ENCODE results near the gene SEPTIN2.

- TF ChIP-seq CTCF (IDR thresholded peaks at IDR 0.05) (no peak), EP300 (IDR thresholded peaks at IDR 0.05) (no peak)
Measured at GRCh38 chr2:241307055-241307454, 8.7 kb upstream of the SEPTIN2 start.
